ENCODE results near the gene RAB5B. TPM values are rescaled to one million over a fixed set of nuclear protein-coding genes. Genes with fewer than 3 reads are reported as not detected.
A peak's percentile ranks its signal among the peaks of the same experiment; 100 is the strongest.

The RAB5B gene
- total and polyA plus RNA-seq, 10 of the 15 experiments (the other 5 are each of a cell fraction or from before 2014, with no cell fraction given): 7.5 to 149 (median 37.8) TPM

DNA sequence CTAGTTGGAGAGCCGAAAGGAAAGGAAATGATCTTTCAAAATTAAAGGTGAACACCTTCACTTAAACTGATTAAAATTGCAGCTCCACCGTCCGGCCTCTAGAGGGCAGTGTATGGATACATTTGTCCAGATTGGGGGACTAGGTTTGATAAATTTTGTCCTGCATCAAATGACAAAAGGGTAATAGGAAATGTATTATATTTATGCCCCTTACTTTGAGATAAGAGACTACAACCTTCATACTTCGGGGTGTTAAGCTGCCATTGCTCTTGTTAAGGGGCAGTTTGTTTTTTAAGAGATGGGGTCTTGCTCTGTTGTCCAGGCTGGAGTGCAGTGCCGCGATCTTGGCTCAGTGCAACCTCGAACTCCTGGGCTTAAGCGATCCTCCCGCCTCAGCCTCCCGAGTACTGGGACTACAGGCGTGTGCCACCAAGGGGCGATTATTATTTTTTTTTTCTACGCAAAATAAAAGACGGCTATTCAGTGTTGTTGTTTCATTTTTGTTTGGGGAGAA is 22.4 kb downstream of the RAB5B start:
- BruUV-seq (replicated peaks): TSS peak; percentile 88
- RAD21 ChIA-PET (ENCODE audit: unreplicated experiment): interaction anchor here (0.8 to 4.8 kb wide), 21 partner anchors 8 to 281 kb away, joined by 3 to 44 read pairs (median 10); partner anchors contain the start of genes PA2G4 and RAB5B
- Histone ChIP-seq H3K27me3 (replicated peaks in 1 of 2; ENCODE audit: control insufficient read depth in 2 of 2, insufficient read depth in 2 of 2, low read length in 1 of 2) (no peaks in the 10 kb centered on the region), H3K4me1 (ENCODE audit: control insufficient read depth, insufficient read depth, low read length) (peaks cover 3% of the 10 kb centered on the region; the same call in 1 of the 2 replicates), H3K79me2 (ENCODE audit: control insufficient read depth, insufficient read depth, low read length) (no peaks in the 10 kb centered on the region), H3K4me3 (peak overlapping the region; percentile 74), H3K4me2 (ENCODE audit: control insufficient read depth, insufficient read depth) (peak overlapping the region; percentile 88), H4K20me1 (ENCODE audit: control insufficient read depth, insufficient read depth) (no peaks in the 10 kb centered on the region), H3K9ac (ENCODE audit: control insufficient read depth, insufficient read depth, low read length) (peak overlapping the region; percentile 72), H2AFZ (ENCODE audit: control insufficient read depth, low read depth, low read length) (no peak overlapping the region; the same call in 1 of the 2 replicates), H3K36me3 (ENCODE audit: control insufficient read depth in 2 of 2, insufficient read depth in 2 of 2, low read length in 1 of 2) (peaks cover 3 to 15% of the 10 kb centered on the region in 2 experiments), H3K27ac (ENCODE audit: control insufficient read depth, insufficient read depth) (no peak overlapping the region), H3K9me3 (replicated peaks; ENCODE audit: control insufficient read depth, insufficient read depth, low read length) (no peaks in the 10 kb centered on the region)
- no peak for DNase-seq (ENCODE audit: low read depth, low spot score)
- intact Hi-C loops (cut with micrococcal nuclease; ENCODE audit: unreplicated experiment): loop anchor here (1.0 to 5.0 kb wide), 3 partner anchors 33 to 121 kb away; partner anchors contain the start of genes RPL41, RPS26 and ZC3H10
- WGBS (ENCODE audit: insufficient coverage, insufficient replicate concordance, low lambda C conversion rate, missing lambda C conversion rate): 32% methylated on average over 14 of the region's 14 CpGs
- peak; percentile 73 for FAIRE-seq
- POLR2A ChIA-PET: interaction anchor here (0.5 to 2.6 kb wide), 15 partner anchors 11 to 192 kb away, joined by 3 to 46 read pairs (median 6); partner anchors contain the start of genes PYM1, RAB5B and ZC3H10
- SMC1A ChIA-PET (ENCODE audit: uncharacterized antibody, unreplicated experiment): interaction anchor here (0.7 to 4.2 kb wide), 15 partner anchors 11 to 267 kb away, joined by 3 to 52 read pairs (median 5); partner anchors contain the start of genes PYM1, RAB5B and ZC3H10
- CTCF ChIA-PET: interaction anchor here (0.5 to 6.0 kb wide), 47 partner anchors 9 to 351 kb away, joined by 3 to 107 read pairs (median 5); partner anchors contain the start of genes DGKA, DNAJC14, ORMDL2 and PA2G4
- peak; percentile 62 for ATAC-seq
- in situ Hi-C loops (cut with MboI): no loop called here
- peak; percentile 16; the same call in 1 of the 2 replicates for TF ChIP-seq PML (IDR thresholded peaks at IDR 0.05; ENCODE audit: low read length)
- TF ChIP-seq, protein P1, sequence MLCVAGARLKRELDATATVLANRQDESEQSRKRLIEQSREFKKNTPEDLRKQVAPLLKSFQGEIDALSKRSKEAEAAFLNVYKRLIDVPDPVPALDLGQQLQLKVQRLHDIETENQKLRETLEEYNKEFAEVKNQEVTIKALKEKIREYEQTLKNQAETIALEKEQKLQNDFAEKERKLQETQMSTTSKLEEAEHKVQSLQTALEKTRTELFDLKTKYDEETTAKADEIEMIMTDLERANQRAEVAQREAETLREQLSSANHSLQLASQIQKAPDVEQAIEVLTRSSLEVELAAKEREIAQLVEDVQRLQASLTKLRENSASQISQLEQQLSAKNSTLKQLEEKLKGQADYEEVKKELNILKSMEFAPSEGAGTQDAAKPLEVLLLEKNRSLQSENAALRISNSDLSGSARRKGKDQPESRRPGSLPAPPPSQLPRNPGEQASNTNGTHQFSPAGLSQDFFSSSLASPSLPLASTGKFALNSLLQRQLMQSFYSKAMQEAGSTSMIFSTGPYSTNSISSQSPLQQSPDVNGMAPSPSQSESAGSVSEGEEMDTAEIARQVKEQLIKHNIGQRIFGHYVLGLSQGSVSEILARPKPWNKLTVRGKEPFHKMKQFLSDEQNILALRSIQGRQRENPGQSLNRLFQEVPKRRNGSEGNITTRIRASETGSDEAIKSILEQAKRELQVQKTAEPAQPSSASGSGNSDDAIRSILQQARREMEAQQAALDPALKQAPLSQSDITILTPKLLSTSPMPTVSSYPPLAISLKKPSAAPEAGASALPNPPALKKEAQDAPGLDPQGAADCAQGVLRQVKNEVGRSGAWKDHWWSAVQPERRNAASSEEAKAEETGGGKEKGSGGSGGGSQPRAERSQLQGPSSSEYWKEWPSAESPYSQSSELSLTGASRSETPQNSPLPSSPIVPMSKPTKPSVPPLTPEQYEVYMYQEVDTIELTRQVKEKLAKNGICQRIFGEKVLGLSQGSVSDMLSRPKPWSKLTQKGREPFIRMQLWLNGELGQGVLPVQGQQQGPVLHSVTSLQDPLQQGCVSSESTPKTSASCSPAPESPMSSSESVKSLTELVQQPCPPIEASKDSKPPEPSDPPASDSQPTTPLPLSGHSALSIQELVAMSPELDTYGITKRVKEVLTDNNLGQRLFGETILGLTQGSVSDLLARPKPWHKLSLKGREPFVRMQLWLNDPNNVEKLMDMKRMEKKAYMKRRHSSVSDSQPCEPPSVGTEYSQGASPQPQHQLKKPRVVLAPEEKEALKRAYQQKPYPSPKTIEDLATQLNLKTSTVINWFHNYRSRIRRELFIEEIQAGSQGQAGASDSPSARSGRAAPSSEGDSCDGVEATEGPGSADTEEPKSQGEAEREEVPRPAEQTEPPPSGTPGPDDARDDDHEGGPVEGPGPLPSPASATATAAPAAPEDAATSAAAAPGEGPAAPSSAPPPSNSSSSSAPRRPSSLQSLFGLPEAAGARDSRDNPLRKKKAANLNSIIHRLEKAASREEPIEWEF (IDR thresholded peaks at IDR 0.05; ENCODE audit: insufficient replicate concordance, low read depth, low read length): peak; percentile 27
- TF ChIP-seq DPF2 (IDR thresholded peaks at IDR 0.05): no peak
- TF ChIP-seq NBN (IDR thresholded peaks at IDR 0.05): peak; percentile 57
- no peak for TF ChIP-seq TBL1XR1 (IDR thresholded peaks at IDR 0.05; ENCODE audit: low read depth, low read length)
- TF ChIP-seq SREBF2 (IDR thresholded peaks at IDR 0.05; ENCODE audit: low read length): no peak
- TF ChIP-seq SMC3 (IDR thresholded peaks at IDR 0.05; ENCODE audit: borderline replicate concordance, low read length): peak; percentile 64; the same call in 1 of the 2 replicates
- TF ChIP-seq, protein P2, sequence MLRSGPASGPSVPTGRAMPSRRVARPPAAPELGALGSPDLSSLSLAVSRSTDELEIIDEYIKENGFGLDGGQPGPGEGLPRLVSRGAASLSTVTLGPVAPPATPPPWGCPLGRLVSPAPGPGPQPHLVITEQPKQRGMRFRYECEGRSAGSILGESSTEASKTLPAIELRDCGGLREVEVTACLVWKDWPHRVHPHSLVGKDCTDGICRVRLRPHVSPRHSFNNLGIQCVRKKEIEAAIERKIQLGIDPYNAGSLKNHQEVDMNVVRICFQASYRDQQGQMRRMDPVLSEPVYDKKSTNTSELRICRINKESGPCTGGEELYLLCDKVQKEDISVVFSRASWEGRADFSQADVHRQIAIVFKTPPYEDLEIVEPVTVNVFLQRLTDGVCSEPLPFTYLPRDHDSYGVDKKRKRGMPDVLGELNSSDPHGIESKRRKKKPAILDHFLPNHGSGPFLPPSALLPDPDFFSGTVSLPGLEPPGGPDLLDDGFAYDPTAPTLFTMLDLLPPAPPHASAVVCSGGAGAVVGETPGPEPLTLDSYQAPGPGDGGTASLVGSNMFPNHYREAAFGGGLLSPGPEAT (IDR thresholded peaks at IDR 0.05; ENCODE audit: low read depth): no peak
- TF ChIP-seq, protein P3, sequence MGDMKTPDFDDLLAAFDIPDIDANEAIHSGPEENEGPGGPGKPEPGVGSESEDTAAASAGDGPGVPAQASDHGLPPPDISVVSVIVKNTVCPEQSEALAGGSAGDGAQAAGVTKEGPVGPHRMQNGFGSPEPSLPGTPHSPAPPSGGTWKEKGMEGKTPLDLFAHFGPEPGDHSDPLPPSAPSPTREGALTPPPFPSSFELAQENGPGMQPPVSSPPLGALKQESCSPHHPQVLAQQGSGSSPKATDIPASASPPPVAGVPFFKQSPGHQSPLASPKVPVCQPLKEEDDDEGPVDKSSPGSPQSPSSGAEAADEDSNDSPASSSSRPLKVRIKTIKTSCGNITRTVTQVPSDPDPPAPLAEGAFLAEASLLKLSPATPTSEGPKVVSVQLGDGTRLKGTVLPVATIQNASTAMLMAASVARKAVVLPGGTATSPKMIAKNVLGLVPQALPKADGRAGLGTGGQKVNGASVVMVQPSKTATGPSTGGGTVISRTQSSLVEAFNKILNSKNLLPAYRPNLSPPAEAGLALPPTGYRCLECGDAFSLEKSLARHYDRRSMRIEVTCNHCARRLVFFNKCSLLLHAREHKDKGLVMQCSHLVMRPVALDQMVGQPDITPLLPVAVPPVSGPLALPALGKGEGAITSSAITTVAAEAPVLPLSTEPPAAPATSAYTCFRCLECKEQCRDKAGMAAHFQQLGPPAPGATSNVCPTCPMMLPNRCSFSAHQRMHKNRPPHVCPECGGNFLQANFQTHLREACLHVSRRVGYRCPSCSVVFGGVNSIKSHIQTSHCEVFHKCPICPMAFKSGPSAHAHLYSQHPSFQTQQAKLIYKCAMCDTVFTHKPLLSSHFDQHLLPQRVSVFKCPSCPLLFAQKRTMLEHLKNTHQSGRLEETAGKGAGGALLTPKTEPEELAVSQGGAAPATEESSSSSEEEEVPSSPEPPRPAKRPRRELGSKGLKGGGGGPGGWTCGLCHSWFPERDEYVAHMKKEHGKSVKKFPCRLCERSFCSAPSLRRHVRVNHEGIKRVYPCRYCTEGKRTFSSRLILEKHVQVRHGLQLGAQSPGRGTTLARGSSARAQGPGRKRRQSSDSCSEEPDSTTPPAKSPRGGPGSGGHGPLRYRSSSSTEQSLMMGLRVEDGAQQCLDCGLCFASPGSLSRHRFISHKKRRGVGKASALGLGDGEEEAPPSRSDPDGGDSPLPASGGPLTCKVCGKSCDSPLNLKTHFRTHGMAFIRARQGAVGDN (IDR thresholded peaks at IDR 0.05): no peak
- TF ChIP-seq JUNB (IDR thresholded peaks at IDR 0.05): no peak
- TF ChIP-seq PAX5 (IDR thresholded peaks at IDR 0.05; ENCODE audit: borderline replicate concordance, low read depth, low read length): no peak
